GM23248 (cell line): ENCODE data around the gene SH3RF3. TPM values are rescaled to one million over a fixed set of nuclear protein-coding genes. Genes with fewer than 3 reads are reported as not detected.

Experiments used
- DNase-seq: peaks from one replicate; pipeline ENCODE4 v3.0.0-alpha.2; 2015
- H2AFZ ChIP-seq: fragments of 200-600 bp; sonication (generic); 2 replicates; pipeline ENCODE4 v1.6.1; 2016; ENCODE audit warnings: antibody characterized with exemption
- H3F3A ChIP-seq: fragments of 200-600 bp; sonication (generic); 2 replicates; pipeline ENCODE4 v1.6.1; 2016; ENCODE audit warnings: mild to moderate bottlenecking, antibody characterized with exemption, mixed run types; ENCODE audit not compliant: insufficient read depth
- H3K27ac ChIP-seq: fragments of 200-600 bp; sonication (generic); 2 replicates; pipeline ENCODE4 v1.5.1; 2016; ENCODE audit warnings: mild to moderate bottlenecking
- H3K27me3 ChIP-seq: fragments of 200-600 bp; sonication (generic); replicated peaks from 2 replicates; pipeline ENCODE4 v1.6.1; 2016; ENCODE audit warnings: mild to moderate bottlenecking; ENCODE audit not compliant: insufficient read depth
- H3K36me3 ChIP-seq: fragments of 200-600 bp; sonication (generic); 2 replicates; pipeline ENCODE4 v1.6.1; 2016; ENCODE audit warnings: low read depth, mild to moderate bottlenecking
- H3K4me1 ChIP-seq: fragments of 200-600 bp; sonication (generic); 2 replicates; pipeline ENCODE4 v1.6.1; 2016; ENCODE audit warnings: mild to moderate bottlenecking; ENCODE audit not compliant: insufficient read depth
- H3K4me2 ChIP-seq: fragments of 200-600 bp; sonication (generic); one replicate; pipeline ENCODE4 v1.6.1; 2016; ENCODE audit warnings: mild to moderate bottlenecking; ENCODE audit not compliant: unreplicated experiment
- H3K4me3 ChIP-seq: fragments of 200-600 bp; sonication (generic); 2 replicates; pipeline ENCODE4 v1.5.1; 2016; ENCODE audit warnings: mild to moderate bottlenecking
- H3K79me2 ChIP-seq: fragments of 200-600 bp; sonication (generic); 2 replicates; pipeline ENCODE4 v1.6.1; 2016; ENCODE audit warnings: mild to moderate bottlenecking; ENCODE audit not compliant: insufficient read depth
- H3K9ac ChIP-seq: fragments of 200-600 bp; sonication (generic); 2 replicates; pipeline ENCODE4 v1.6.1; 2016; ENCODE audit warnings: mild to moderate bottlenecking
- H3K9me2 ChIP-seq: fragments of 200-600 bp; sonication (generic); 2 replicates; pipeline ENCODE4 v1.6.1; 2016; ENCODE audit warnings: mixed run types, mild to moderate bottlenecking, moderate library complexity; ENCODE audit not compliant: insufficient read depth
- H3K9me3 ChIP-seq: fragments of 200-600 bp; sonication (generic); one replicate; pipeline ENCODE4 v1.6.1; 2017; ENCODE audit warnings: low read depth
- H4K20me1 ChIP-seq: fragments of 200-600 bp; sonication (generic); 2 replicates; pipeline ENCODE4 v1.6.0; 2016; ENCODE audit not compliant: insufficient read depth
- EZH2 ChIP-seq: fragments of 200-600 bp; sonication (generic); IDR thresholded peaks from 2 replicates; pipeline ENCODE4 v1.6.1; 2018; ENCODE audit warnings: antibody characterized with exemption, mild to moderate bottlenecking; ENCODE audit not compliant: insufficient read depth, poor library complexity, severe bottlenecking
- EZH2phosphoT487 ChIP-seq: fragments of 200-600 bp; sonication (generic); IDR thresholded peaks from 2 replicates; pipeline ENCODE4 v1.6.1; 2018; ENCODE audit warnings: antibody characterized with exemption, moderate library complexity, mild to moderate bottlenecking, low read depth; ENCODE audit not compliant: insufficient read depth
- WGBS, 2 experiments: methylation state at CpG; one replicate each; pipeline ENCODE4 v1.1.6; 2015 to 2017; ENCODE audit warnings: low lambda C conversion rate in 2 of 2, low coverage in 1 of 2; ENCODE audit errors: missing lambda C conversion rate in 2 of 2; 5-methylcytosine and 5-hydroxymethylcytosine counted together
- in situ Hi-C: fragments of 300-500 bp; cut with MboI; formaldehyde crosslinking; loops from 2 replicates; pipeline ENCODE4 v1.15.0; 2020
- microRNA-seq: library from miRNA; unstranded; fragments of <30 nt; microRNA quantifications from one replicate; pipeline ENCODE4, GENCODE V29; 2016; ENCODE audit warnings: borderline number of aligned reads
- polyA plus RNA-seq: library from polyadenylated mRNA; unstranded; fragments of >200 nt; fragmentation: Nextera tagmentation; extraction: Ambion mirVana; gene quantifications from 2 replicates; pipeline ENCODE4 v1.2.1, GENCODE V29; 2016
- small RNA-seq: library from RNA; depleted of rRNA; stranded (forward); fragments of <200 nt; gene quantifications from one replicate; pipeline ENCODE3, GENCODE V24; 2014; ENCODE audit warnings: low read depth, low replicate concordance
- total RNA-seq: library from RNA; depleted of rRNA; stranded (reverse); fragments of >200 nt; shearing (Covaris generic); gene quantifications from 2 replicates; pipeline ENCODE4 v1.2.3, GENCODE V29; 2014; rRNA removed

SH3RF3 gene
- total and polyA plus RNA-seq, 2 experiments from 2014 or later = 1.5 to 5.2 TPM

DNA sequence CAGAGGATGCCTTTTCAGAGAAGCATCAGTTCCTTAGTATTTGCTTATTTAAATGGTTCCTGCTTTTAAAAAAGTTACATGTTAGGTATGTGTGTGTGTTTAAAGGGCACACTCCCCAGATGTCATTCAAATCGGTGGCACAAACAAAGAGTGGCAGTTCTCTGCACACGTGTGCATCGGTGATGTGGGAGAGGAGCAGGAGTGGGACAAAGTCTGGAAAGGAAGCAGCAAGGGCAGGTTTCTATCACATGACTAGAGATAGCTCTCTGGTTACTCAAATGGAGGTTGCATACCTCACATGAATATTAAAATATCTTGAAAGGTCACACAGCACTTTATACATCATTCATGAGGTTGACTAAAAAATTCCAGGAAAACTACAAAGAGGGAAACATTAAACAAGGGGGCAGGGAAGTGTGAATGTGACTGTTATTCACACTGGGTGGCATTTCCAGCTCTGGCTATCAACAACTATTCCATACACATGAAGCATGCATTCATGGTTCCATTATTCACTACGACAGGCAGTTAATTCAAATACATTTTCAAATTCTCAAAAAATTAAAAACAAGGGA is 420.1 kb downstream of the SH3RF3 start:
- H3K4me2 ChIP-seq = no peak overlapping the region
- peaks cover 9% of the 10 kb centered on the region for H3K36me3 ChIP-seq
- no peak overlapping the region for H3K9ac ChIP-seq
- TF ChIP-seq EZH2 (no peak), EZH2phosphoT487 (no peak)
- peak; percentile 22 for DNase-seq
- H3K4me3 ChIP-seq = no peak overlapping the region
- no peaks in the 10 kb centered on the region for H3K9me2 ChIP-seq
- in situ Hi-C loops = no loop called here
- peaks cover 25% of the 10 kb centered on the region; the same call in 1 of the 2 replicates for H3F3A ChIP-seq
- H4K20me1 ChIP-seq = no peaks in the 10 kb centered on the region
- no peaks in the 10 kb centered on the region for H3K27me3 ChIP-seq
- peak overlapping the region; percentile 9; the same call in 1 of the 2 replicates for H3K27ac ChIP-seq
- H3K4me1 ChIP-seq = peaks cover 14% of the 10 kb centered on the region
- no peaks in the 10 kb centered on the region for H3K79me2 ChIP-seq
- WGBS, 2 experiments = 87 to 89% methylated on average over 4 of the region's 4 CpGs
- no peaks in the 10 kb centered on the region for H3K9me3 ChIP-seq
- H2AFZ ChIP-seq = no peak overlapping the region

Small RNA genes within 50 kb of the gene (microRNA-seq; reads per million reads assigned to microRNA genes)
- gene MIR4265 (not detected), gene MIR4266 (not detected)

Small RNA genes within 50 kb of the gene (small RNA-seq; reads per million reads assigned to genes)
- gene MIR4265 (not detected), gene MIR4266 (not detected), gene RF00017 (not detected), gene SNRPGP9 (not detected)

Other genes starting within 250 kb of the SH3RF3 start
- not detected in 2 replicates for gene EDAR, start 140.0 kb upstream of the SH3RF3 start, total RNA-seq
- gene EDAR, start 140.0 kb upstream of the SH3RF3 start, polyA plus RNA-seq = not detected in 2 replicates